Fibroblast of lung (primary cell): ENCODE measurements around the gene PLEKHA8.

Experiments used
- EZH2 ChIP-seq: IDR thresholded peaks from 2 replicates; pipeline ENCODE4 v1.5.1; 2012; ENCODE audit warnings: low read length, control low read depth, mild to moderate bottlenecking; ENCODE audit errors: missing control alignments
- TF ChIP-seq, protein P1 (sequence below), 2 donors: IDR thresholded peaks in 1 of 2; conservative IDR thresholded peaks in 1 of 2; 1 replicate in 1 of 2; 2 replicates in 1 of 2; pipeline ENCODE4 v1.5.1; 2011 to 2012; ENCODE audit warnings: low read length in 2 of 2, control low read depth in 1 of 2, inconsistent platforms in 1 of 2, low read depth in 1 of 2, mild to moderate bottlenecking in 1 of 2

- TF ChIP-seq, protein P1, sequence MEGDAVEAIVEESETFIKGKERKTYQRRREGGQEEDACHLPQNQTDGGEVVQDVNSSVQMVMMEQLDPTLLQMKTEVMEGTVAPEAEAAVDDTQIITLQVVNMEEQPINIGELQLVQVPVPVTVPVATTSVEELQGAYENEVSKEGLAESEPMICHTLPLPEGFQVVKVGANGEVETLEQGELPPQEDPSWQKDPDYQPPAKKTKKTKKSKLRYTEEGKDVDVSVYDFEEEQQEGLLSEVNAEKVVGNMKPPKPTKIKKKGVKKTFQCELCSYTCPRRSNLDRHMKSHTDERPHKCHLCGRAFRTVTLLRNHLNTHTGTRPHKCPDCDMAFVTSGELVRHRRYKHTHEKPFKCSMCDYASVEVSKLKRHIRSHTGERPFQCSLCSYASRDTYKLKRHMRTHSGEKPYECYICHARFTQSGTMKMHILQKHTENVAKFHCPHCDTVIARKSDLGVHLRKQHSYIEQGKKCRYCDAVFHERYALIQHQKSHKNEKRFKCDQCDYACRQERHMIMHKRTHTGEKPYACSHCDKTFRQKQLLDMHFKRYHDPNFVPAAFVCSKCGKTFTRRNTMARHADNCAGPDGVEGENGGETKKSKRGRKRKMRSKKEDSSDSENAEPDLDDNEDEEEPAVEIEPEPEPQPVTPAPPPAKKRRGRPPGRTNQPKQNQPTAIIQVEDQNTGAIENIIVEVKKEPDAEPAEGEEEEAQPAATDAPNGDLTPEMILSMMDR (conservative IDR thresholded peaks at IDR 0.05 in 1 of 2, IDR thresholded peaks at IDR 0.05 in 1 of 2; ENCODE audit: low read depth in 1 of 2, low read length in 2 of 2), result no peak
- TF ChIP-seq EZH2, result no peak
Observed at GRCh38 chr7:30172451-30172850, 144.2 kb downstream of the PLEKHA8 start.
